22Rv1 (cell line): Measurements from ENCODE around the gene CD300LD.

Source experiments
- H3K27ac ChIP-seq: fragments of 450-650 bp; 2 replicates; pipeline ENCODE4 v1.5.1; 2017
- CTCF ChIP-seq: fragments of 450-650 bp; IDR thresholded peaks from 2 replicates; pipeline ENCODE4 v1.5.1; 2017; ENCODE audit warnings: mild to moderate bottlenecking
- ZFX ChIP-seq: fragments of 450-650 bp; IDR thresholded peaks from 2 replicates; pipeline ENCODE4 v1.6.1; 2017; ENCODE audit warnings: antibody characterized with exemption, borderline replicate concordance

Gene CD300LD

GRCh38 chr17:74601944-74602572 is 10.0 kb upstream of the CD300LD start:
- H3K27ac ChIP-seq, result no peak overlapping the region
- TF ChIP-seq CTCF (peak; percentile 79), ZFX (no peak)

- H3K27ac ChIP-seq, result no peak overlapping the region
- TF ChIP-seq ZFX (no peak), CTCF (no peak)
These were observed 7.4 kb upstream of the CD300LD start for GRCh38 chr17:74599448-74599939.

GRCh38 chr17:74599023-74599399 is 6.9 kb upstream of the CD300LD start:
- TF ChIP-seq ZFX (no peak), CTCF (no peak)
- no peak overlapping the region for H3K27ac ChIP-seq

- no peak overlapping the region for H3K27ac ChIP-seq
- no peak for TF ChIP-seq CTCF
These were observed 6.4 kb upstream of the CD300LD start for GRCh38 chr17:74598346-74599022.

- H3K27ac ChIP-seq, result no peak overlapping the region
- TF ChIP-seq ZFX (no peak), CTCF (no peak)
These were observed 5.1 kb upstream of the CD300LD start for GRCh38 chr17:74597069-74597790.

GRCh38 chr17:74595037-74595750 is 3.1 kb upstream of the CD300LD start:
- no peak overlapping the region for H3K27ac ChIP-seq
- TF ChIP-seq CTCF, result no peak
- TF ChIP-seq ZFX, result no peak
